CD4-positive, alpha-beta T cell treated with Interleukin-2 at 100 ng/mL for 4 hours (primary cell): Measurements from ENCODE around the gene UCP2.

Source experiments
- DNase-seq: peaks from one replicate; pipeline ENCODE4 v3.0.0-alpha.2; 2020; ENCODE audit warnings: low spot score

The UCP2 gene

GRCh38 chr11:73971175-73971719 lies 11.4 kb downstream of the UCP2 start:
- peak; percentile 40 for DNase-seq

- peak; percentile 68 for DNase-seq
Observed at GRCh38 chr11:73969991-73970800, 12.4 kb downstream of the UCP2 start.

- peak; percentile 30 for DNase-seq
Observed at GRCh38 chr11:73969091-73969490, 13.6 kb downstream of the UCP2 start.

- DNase-seq: peak; percentile 34
Observed at GRCh38 chr11:73968356-73968966, 14.2 kb downstream of the UCP2 start.

- no peak for DNase-seq
Observed at GRCh38 chr11:73965764-73966121, 16.9 kb downstream of the UCP2 start.

- no peak for DNase-seq
Observed at GRCh38 chr11:73965076-73965763, 17.4 kb downstream of the UCP2 start.

- no peak for DNase-seq
Observed at GRCh38 chr11:73963861-73964260, 18.8 kb downstream of the UCP2 start.

GRCh38 chr11:73962101-73962705 lies 20.4 kb downstream of the UCP2 start:
- DNase-seq: no peak

- no peak for DNase-seq
Observed at GRCh38 chr11:73961321-73961720, 21.3 kb downstream of the UCP2 start.

GRCh38 chr11:73958521-73959141 lies 24.0 kb downstream of the UCP2 start:
- no peak for DNase-seq

- DNase-seq: no peak
Observed at GRCh38 chr11:73957654-73958361, 24.8 kb downstream of the UCP2 start.

- no peak for DNase-seq
Observed at GRCh38 chr11:73956876-73957653, 25.6 kb downstream of the UCP2 start.

- DNase-seq: no peak
Observed at GRCh38 chr11:73951797-73952196, 30.8 kb downstream of the UCP2 start.

GRCh38 chr11:73950869-73951710 lies 31.6 kb downstream of the UCP2 start, which contains the start of gene DNAJB13:
TSS of gene DNAJB13 (plus strand) at chr11:73951026. CDS start at chr11:73951070, 44 bp downstream.
- peak; percentile 15 for DNase-seq

- DNase-seq: no peak
Observed at GRCh38 chr11:73949912-73950311, 32.7 kb downstream of the UCP2 start.

- DNase-seq: no peak
Observed at GRCh38 chr11:73949246-73949645, 33.4 kb downstream of the UCP2 start.

- no peak for DNase-seq
Observed at GRCh38 chr11:73946798-73947458, 35.7 kb downstream of the UCP2 start.

- DNase-seq: no peak
Observed at GRCh38 chr11:73945396-73945795, 37.2 kb downstream of the UCP2 start.

GRCh38 chr11:73944901-73945300 lies 37.7 kb downstream of the UCP2 start:
- no peak for DNase-seq
